ENCODE results near the gene TCERG1L. TPM values are rescaled to one million over a fixed set of nuclear protein-coding genes. Genes with fewer than 3 reads are reported as not detected.

The TCERG1L gene
- polyA plus RNA-seq, 3 donors, result not detected

GRCh38 chr10:131071721-131072120 is 239.8 kb downstream of the TCERG1L start:
- Histone ChIP-seq H3K79me2 (ENCODE audit: insufficient read depth, low read length) (no peaks in the 10 kb centered on the region), H3K9me3 (replicated peaks in 1 of 2; ENCODE audit: control insufficient read depth in 1 of 2, insufficient read depth in 1 of 2, low read length in 2 of 2) (peaks cover 0 to 4% of the 10 kb centered on the region in 2 donors), H3K27ac (ENCODE audit: low read depth in 1 of 2, low read length in 2 of 2) (no peak overlapping the region), H3K27me3 (ENCODE audit: control insufficient read depth in 2 of 2, insufficient read depth in 2 of 2, low read length in 2 of 2) (no peaks in the 10 kb centered on the region), H3K4me3 (replicated peaks in 1 of 3; ENCODE audit: low read depth in 2 of 3, low read length in 3 of 3) (no peak overlapping the region), H3K4me2 (replicated peaks; ENCODE audit: extremely low read depth, low read length, poor library complexity, severe bottlenecking) (no peak overlapping the region), H3K4me1 (ENCODE audit: control insufficient read depth in 1 of 2, insufficient read depth in 2 of 2, low read length in 2 of 2) (no peaks in the 10 kb centered on the region), H2AFZ (ENCODE audit: insufficient read depth, low read depth, low read length, poor library complexity, severe bottlenecking) (no peak overlapping the region), H4K20me1 (ENCODE audit: insufficient read depth, low read length) (no peaks in the 10 kb centered on the region), H3K9ac (ENCODE audit: insufficient read depth, low read length, poor library complexity, severe bottlenecking) (no peak overlapping the region), H3K36me3 (replicated peaks in 1 of 2; ENCODE audit: control insufficient read depth in 1 of 2, insufficient read depth in 2 of 2, low read length in 2 of 2) (no peaks in the 10 kb centered on the region)
- intact Hi-C loops (cut with micrococcal nuclease), result no loop called here
- Mint-ChIP-seq H3K4me1 (no peaks in the 10 kb centered on the region), H3K27me3 (ENCODE audit: low read depth in 3 of 3) (peaks cover 0 to 8% (median 1%) of the 10 kb centered on the region in 3 donors), H3K36me3 (no peaks in the 10 kb centered on the region), H3K27ac (no peak overlapping the region), H3K9me3 (peaks cover 0 to 2% (median 0%) of the 10 kb centered on the region in 7 donors), H3K4me3 (no peak overlapping the region)
- TF ChIP-seq CTCF (IDR thresholded peaks at IDR 0.05), result no peak
- no peak for DNase-seq
- WGBS (ENCODE audit: insufficient coverage), result 94% methylated on average over 5 of the region's 7 CpGs

DNA sequence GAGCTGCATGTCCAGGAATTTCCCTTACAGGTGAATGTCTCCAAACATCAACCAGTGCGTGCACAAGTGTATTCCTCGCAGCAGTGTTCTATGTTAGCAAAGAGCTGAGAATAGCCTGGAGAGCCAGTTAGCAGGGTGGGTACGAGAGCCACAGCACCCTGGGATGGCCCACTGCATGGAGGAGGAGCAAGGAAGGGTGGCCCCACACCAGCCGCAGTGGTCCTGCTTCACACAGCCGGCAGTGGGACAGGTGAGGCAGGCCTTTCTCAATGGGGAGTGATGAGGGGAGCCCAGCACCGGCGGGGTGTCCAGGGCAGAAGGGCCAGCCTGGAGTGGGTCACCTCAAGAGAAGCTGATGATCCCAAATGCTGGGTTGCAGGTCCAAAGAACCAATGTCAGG is 240.7 kb downstream of the TCERG1L start:
- WGBS (ENCODE audit: insufficient coverage), result 92% methylated on average over 6 of the region's 7 CpGs
- Mint-ChIP-seq H3K36me3 (no peaks in the 10 kb centered on the region), H3K9me3 (peaks cover 0 to 3% (median 0%) of the 10 kb centered on the region in 7 donors), H3K27me3 (ENCODE audit: low read depth in 3 of 3) (peaks cover 0 to 8% (median 4%) of the 10 kb centered on the region in 3 donors), H3K4me3 (no peak overlapping the region), H3K27ac (no peak overlapping the region), H3K4me1 (no peaks in the 10 kb centered on the region)
- no peaks in the 10 kb centered on the region for H3K36me3 ChIP-seq (replicated peaks in 1 of 2; ENCODE audit: control insufficient read depth in 1 of 2, insufficient read depth in 2 of 2, low read length in 2 of 2)
- H3K27ac ChIP-seq (ENCODE audit: low read depth in 1 of 2, low read length in 2 of 2), result no peak overlapping the region
- H3K4me2 ChIP-seq (replicated peaks; ENCODE audit: extremely low read depth, low read length, poor library complexity, severe bottlenecking), result no peak overlapping the region
- H3K27me3 ChIP-seq (ENCODE audit: control insufficient read depth in 2 of 2, insufficient read depth in 2 of 2, low read length in 2 of 2), result no peaks in the 10 kb centered on the region
- H3K9ac ChIP-seq (ENCODE audit: insufficient read depth, low read length, poor library complexity, severe bottlenecking), result no peak overlapping the region
- H3K4me1 ChIP-seq (ENCODE audit: control insufficient read depth in 1 of 2, insufficient read depth in 2 of 2, low read length in 2 of 2), result no peaks in the 10 kb centered on the region
- no peak overlapping the region for H3K4me3 ChIP-seq (replicated peaks in 1 of 3; ENCODE audit: low read depth in 2 of 3, low read length in 3 of 3)
- TF ChIP-seq CTCF (IDR thresholded peaks at IDR 0.05), result no peak
- intact Hi-C loops (cut with micrococcal nuclease), result no loop called here
- no peak for DNase-seq
- no peaks in the 10 kb centered on the region for H4K20me1 ChIP-seq (ENCODE audit: insufficient read depth, low read length)
- peaks cover 0 to 4% of the 10 kb centered on the region in 2 donors for H3K9me3 ChIP-seq (replicated peaks in 1 of 2; ENCODE audit: control insufficient read depth in 1 of 2, insufficient read depth in 1 of 2, low read length in 2 of 2)
- no peak overlapping the region for H2AFZ ChIP-seq (ENCODE audit: insufficient read depth, low read depth, low read length, poor library complexity, severe bottlenecking)
- H3K79me2 ChIP-seq (ENCODE audit: insufficient read depth, low read length), result no peaks in the 10 kb centered on the region
